GM21528 (cell line): Measurements from ENCODE around the gene PIK3R3.

Experiments
- ATAC-seq: cut with Tn5 transposase; IDR thresholded peaks from one replicate; pipeline ENCODE4 v1.9.1; 2021; ENCODE audit warnings: mild to moderate bottlenecking, moderate library complexity; ENCODE audit not compliant: unreplicated experiment, low FRiP score

The PIK3R3 gene

GRCh38 chr1:46034601-46035516, 97.6 kb downstream of the PIK3R3 start:
- ATAC-seq = no peak

GRCh38 chr1:46030876-46031660, 101.4 kb downstream of the PIK3R3 start:
- ATAC-seq = no peak

GRCh38 chr1:46030074-46030870, 102.2 kb downstream of the PIK3R3 start:
- ATAC-seq = no peak

GRCh38 chr1:46027788-46028573, 104.4 kb downstream of the PIK3R3 start:
- no peak for ATAC-seq

- ATAC-seq = no peak
These were observed 105.9 kb downstream of the PIK3R3 start for GRCh38 chr1:46026531-46026930.

GRCh38 chr1:46021046-46021996, 111.1 kb downstream of the PIK3R3 start:
- ATAC-seq = no peak

- ATAC-seq = no peak
These were observed 112.4 kb downstream of the PIK3R3 start for GRCh38 chr1:46020010-46020409.

GRCh38 chr1:46019348-46019747, 113.1 kb downstream of the PIK3R3 start:
- ATAC-seq = no peak

GRCh38 chr1:46017876-46018503, 114.4 kb downstream of the PIK3R3 start:
- ATAC-seq = no peak

GRCh38 chr1:46013581-46013980, 118.8 kb downstream of the PIK3R3 start:
- ATAC-seq = no peak

- no peak for ATAC-seq
These were observed 120.2 kb downstream of the PIK3R3 start for GRCh38 chr1:46012236-46012635.

- ATAC-seq = no peak
These were observed 121.2 kb downstream of the PIK3R3 start for GRCh38 chr1:46011121-46011695.

- no peak for ATAC-seq
These were observed 121.8 kb downstream of the PIK3R3 start for GRCh38 chr1:46010611-46011010.

- ATAC-seq = no peak
These were observed 123.8 kb downstream of the PIK3R3 start for GRCh38 chr1:46008585-46008984.

GRCh38 chr1:46005594-46005993, 126.8 kb downstream of the PIK3R3 start:
- no peak for ATAC-seq

- no peak for ATAC-seq
These were observed 127.9 kb downstream of the PIK3R3 start for GRCh38 chr1:46004492-46004891.

- no peak for ATAC-seq
These were observed 129.1 kb downstream of the PIK3R3 start for GRCh38 chr1:46003315-46003714.

GRCh38 chr1:46002551-46003150, 129.8 kb downstream of the PIK3R3 start:
- ATAC-seq = no peak
